NCI-H2227 treated with DMSO at 0.1 percent for 48 hours (cell line): Measurements from ENCODE around the gene BCL2.

Source experiments
- DNase-seq: peaks from one replicate; lab custom pipeline; 2025; lab: John Stamatoyannopoulos, UW

BCL2 gene

GRCh38 chr18:63326011-63326410, 6.4 kb upstream of the BCL2 start:
- no peak for DNase-seq

GRCh38 chr18:63325086-63325686, 5.6 kb upstream of the BCL2 start:
- no peak for DNase-seq

GRCh38 chr18:63322908-63323634, 3.5 kb upstream of the BCL2 start:
- DNase-seq, result peak; percentile 85

- DNase-seq, result no peak
Measured at GRCh38 chr18:63322206-63322605, 2.6 kb upstream of the BCL2 start.

- DNase-seq, result no peak
Measured at GRCh38 chr18:63321291-63321690, 1.7 kb upstream of the BCL2 start.

- no peak for DNase-seq
Measured at GRCh38 chr18:63320975-63321265, 1.4 kb upstream of the BCL2 start.

- DNase-seq, result peak; percentile 57
Measured at GRCh38 chr18:63320123-63320974, 780 bp upstream of the BCL2 start.

GRCh38 chr18:63318889-63319382, 633 bp downstream of the BCL2 start:
- DNase-seq, result no peak

- no peak for DNase-seq
Measured at GRCh38 chr18:63317982-63318888, 1.3 kb downstream of the BCL2 start.

GRCh38 chr18:63317556-63317946, 2.0 kb downstream of the BCL2 start:
- no peak for DNase-seq

- no peak for DNase-seq
Measured at GRCh38 chr18:63316612-63317555, 2.7 kb downstream of the BCL2 start.

GRCh38 chr18:63315876-63316275, 3.7 kb downstream of the BCL2 start:
- no peak for DNase-seq

- no peak for DNase-seq
Measured at GRCh38 chr18:63315131-63315662, 4.4 kb downstream of the BCL2 start.

GRCh38 chr18:63314062-63314790, 5.3 kb downstream of the BCL2 start:
- no peak for DNase-seq

GRCh38 chr18:63313396-63313917, 6.1 kb downstream of the BCL2 start:
- DNase-seq, result no peak

- no peak for DNase-seq
Measured at GRCh38 chr18:63312737-63313395, 6.7 kb downstream of the BCL2 start.

GRCh38 chr18:63312019-63312409, 7.6 kb downstream of the BCL2 start:
- DNase-seq, result no peak

GRCh38 chr18:63311118-63312018, 8.2 kb downstream of the BCL2 start:
- no peak for DNase-seq
